GM19395 (cell line): Measurements from ENCODE around the gene PLCL1.
A peak's percentile ranks its signal among the peaks of the same experiment; 100 is the strongest.

Experiments
- ATAC-seq: cut with Tn5 transposase; IDR thresholded peaks from one replicate; pipeline ENCODE4 v1.9.1; 2021; ENCODE audit warnings: mild to moderate bottlenecking, moderate library complexity; ENCODE audit not compliant: unreplicated experiment

PLCL1 gene

GRCh38 chr2:197949224-197949623, 144.8 kb downstream of the PLCL1 start:
- no peak for ATAC-seq

GRCh38 chr2:197950006-197950405, 145.6 kb downstream of the PLCL1 start:
- ATAC-seq: no peak

GRCh38 chr2:197950724-197951123, 146.3 kb downstream of the PLCL1 start:
- ATAC-seq: no peak

- no peak for ATAC-seq
These were observed 148.3 kb downstream of the PLCL1 start for GRCh38 chr2:197952540-197953202.

- ATAC-seq: no peak
These were observed 149.9 kb downstream of the PLCL1 start for GRCh38 chr2:197954328-197954727.

GRCh38 chr2:197958592-197959150, 154.3 kb downstream of the PLCL1 start:
- no peak for ATAC-seq

GRCh38 chr2:197959383-197959782, 155.0 kb downstream of the PLCL1 start:
- no peak for ATAC-seq

- no peak for ATAC-seq
These were observed 156.4 kb downstream of the PLCL1 start for GRCh38 chr2:197960786-197961185.

- no peak for ATAC-seq
These were observed 160.3 kb downstream of the PLCL1 start for GRCh38 chr2:197964720-197965119.

GRCh38 chr2:197965756-197966155, 161.4 kb downstream of the PLCL1 start:
- no peak for ATAC-seq

- no peak for ATAC-seq
These were observed 165.0 kb downstream of the PLCL1 start for GRCh38 chr2:197969391-197969893.

GRCh38 chr2:197972061-197972460, 167.7 kb downstream of the PLCL1 start:
- ATAC-seq: no peak

- no peak for ATAC-seq
These were observed 168.2 kb downstream of the PLCL1 start for GRCh38 chr2:197972587-197972986.

- no peak for ATAC-seq
These were observed 169.4 kb downstream of the PLCL1 start for GRCh38 chr2:197973772-197974171.

- no peak for ATAC-seq
These were observed 171.6 kb downstream of the PLCL1 start for GRCh38 chr2:197975931-197976519.

GRCh38 chr2:197978971-197979370, 174.6 kb downstream of the PLCL1 start:
- no peak for ATAC-seq

- no peak for ATAC-seq
These were observed 178.2 kb downstream of the PLCL1 start for GRCh38 chr2:197982565-197982964.

- ATAC-seq: no peak
These were observed 180.7 kb downstream of the PLCL1 start for GRCh38 chr2:197985029-197985638.

GRCh38 chr2:197986977-197987376, 182.6 kb downstream of the PLCL1 start:
- ATAC-seq: no peak

- no peak for ATAC-seq
These were observed 186.0 kb downstream of the PLCL1 start for GRCh38 chr2:197990356-197990755.

GRCh38 chr2:197992482-197993133, 188.2 kb downstream of the PLCL1 start:
- ATAC-seq: peak; percentile 95
